ENCODE measurements around the gene IFITM1. TPM values are rescaled to one million over a fixed set of nuclear protein-coding genes. Genes with fewer than 3 reads are reported as not detected.
"Not testable (repeated sequence)": the region's sequence is repeated elsewhere in the genome, so short reads cannot be mapped to it uniquely, and the experiment has no call there.

The IFITM1 gene
- total and polyA plus RNA-seq, 4 donors, result 12.6 to 113 (median 66.7) TPM

DNA sequence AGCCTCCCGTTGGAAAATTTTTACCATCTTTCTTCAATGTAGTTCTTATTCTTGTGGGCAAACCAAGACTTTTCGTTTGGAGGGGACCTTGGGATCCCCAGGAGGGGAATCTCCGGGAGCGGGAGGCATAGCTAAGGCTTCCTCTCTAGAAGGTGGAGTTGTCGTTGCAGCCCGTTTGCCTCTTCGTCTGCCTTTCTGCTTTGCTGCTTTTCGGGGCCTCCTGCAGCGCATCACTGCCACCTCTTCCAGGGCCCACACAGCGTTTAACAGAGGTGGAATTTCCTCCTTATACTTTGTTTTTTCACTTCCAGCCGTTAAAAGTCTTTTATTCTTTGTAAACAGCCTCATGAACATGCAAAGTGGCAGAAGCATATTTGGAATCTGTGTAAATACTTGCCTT lies 10.3 kb downstream of the IFITM1 start:
- Histone ChIP-seq H3K27me3 (ENCODE audit: control insufficient read depth in 4 of 4, insufficient read depth in 4 of 4, low read length in 3 of 4) (no peaks in the 10 kb centered on the region), H3K36me3 (ENCODE audit: control insufficient read depth in 4 of 4, insufficient read depth in 3 of 4, low read depth in 1 of 4, low read length in 3 of 4) (no peaks in the 10 kb centered on the region), H3K9me3 (ENCODE audit: control insufficient read depth in 4 of 4, low read length in 3 of 4) (no peaks in the 10 kb centered on the region), H3K27ac (ENCODE audit: low read depth in 1 of 2, low read length in 2 of 2) (peak overlapping the region; percentile 4 to 42), H3K9ac (ENCODE audit: low read depth in 1 of 2, low read length in 2 of 2) (no peak overlapping the region), H3K4me3 (ENCODE audit: low read depth in 1 of 3, low read length in 3 of 3) (no peak overlapping the region), H3K4me1 (ENCODE audit: control insufficient read depth in 4 of 4, insufficient read depth in 4 of 4, low read length in 3 of 4) (peaks cover 0 to 17% (median 10%) of the 10 kb centered on the region in 4 donors)
- DNase-seq (ENCODE audit: low spot score), result no peak
- 82% methylated on average over 11 of the region's 11 CpGs for WGBS
- TF ChIP-seq, protein P1, sequence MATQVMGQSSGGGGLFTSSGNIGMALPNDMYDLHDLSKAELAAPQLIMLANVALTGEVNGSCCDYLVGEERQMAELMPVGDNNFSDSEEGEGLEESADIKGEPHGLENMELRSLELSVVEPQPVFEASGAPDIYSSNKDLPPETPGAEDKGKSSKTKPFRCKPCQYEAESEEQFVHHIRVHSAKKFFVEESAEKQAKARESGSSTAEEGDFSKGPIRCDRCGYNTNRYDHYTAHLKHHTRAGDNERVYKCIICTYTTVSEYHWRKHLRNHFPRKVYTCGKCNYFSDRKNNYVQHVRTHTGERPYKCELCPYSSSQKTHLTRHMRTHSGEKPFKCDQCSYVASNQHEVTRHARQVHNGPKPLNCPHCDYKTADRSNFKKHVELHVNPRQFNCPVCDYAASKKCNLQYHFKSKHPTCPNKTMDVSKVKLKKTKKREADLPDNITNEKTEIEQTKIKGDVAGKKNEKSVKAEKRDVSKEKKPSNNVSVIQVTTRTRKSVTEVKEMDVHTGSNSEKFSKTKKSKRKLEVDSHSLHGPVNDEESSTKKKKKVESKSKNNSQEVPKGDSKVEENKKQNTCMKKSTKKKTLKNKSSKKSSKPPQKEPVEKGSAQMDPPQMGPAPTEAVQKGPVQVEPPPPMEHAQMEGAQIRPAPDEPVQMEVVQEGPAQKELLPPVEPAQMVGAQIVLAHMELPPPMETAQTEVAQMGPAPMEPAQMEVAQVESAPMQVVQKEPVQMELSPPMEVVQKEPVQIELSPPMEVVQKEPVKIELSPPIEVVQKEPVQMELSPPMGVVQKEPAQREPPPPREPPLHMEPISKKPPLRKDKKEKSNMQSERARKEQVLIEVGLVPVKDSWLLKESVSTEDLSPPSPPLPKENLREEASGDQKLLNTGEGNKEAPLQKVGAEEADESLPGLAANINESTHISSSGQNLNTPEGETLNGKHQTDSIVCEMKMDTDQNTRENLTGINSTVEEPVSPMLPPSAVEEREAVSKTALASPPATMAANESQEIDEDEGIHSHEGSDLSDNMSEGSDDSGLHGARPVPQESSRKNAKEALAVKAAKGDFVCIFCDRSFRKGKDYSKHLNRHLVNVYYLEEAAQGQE (IDR thresholded peaks at IDR 0.05), result no peak

DNA sequence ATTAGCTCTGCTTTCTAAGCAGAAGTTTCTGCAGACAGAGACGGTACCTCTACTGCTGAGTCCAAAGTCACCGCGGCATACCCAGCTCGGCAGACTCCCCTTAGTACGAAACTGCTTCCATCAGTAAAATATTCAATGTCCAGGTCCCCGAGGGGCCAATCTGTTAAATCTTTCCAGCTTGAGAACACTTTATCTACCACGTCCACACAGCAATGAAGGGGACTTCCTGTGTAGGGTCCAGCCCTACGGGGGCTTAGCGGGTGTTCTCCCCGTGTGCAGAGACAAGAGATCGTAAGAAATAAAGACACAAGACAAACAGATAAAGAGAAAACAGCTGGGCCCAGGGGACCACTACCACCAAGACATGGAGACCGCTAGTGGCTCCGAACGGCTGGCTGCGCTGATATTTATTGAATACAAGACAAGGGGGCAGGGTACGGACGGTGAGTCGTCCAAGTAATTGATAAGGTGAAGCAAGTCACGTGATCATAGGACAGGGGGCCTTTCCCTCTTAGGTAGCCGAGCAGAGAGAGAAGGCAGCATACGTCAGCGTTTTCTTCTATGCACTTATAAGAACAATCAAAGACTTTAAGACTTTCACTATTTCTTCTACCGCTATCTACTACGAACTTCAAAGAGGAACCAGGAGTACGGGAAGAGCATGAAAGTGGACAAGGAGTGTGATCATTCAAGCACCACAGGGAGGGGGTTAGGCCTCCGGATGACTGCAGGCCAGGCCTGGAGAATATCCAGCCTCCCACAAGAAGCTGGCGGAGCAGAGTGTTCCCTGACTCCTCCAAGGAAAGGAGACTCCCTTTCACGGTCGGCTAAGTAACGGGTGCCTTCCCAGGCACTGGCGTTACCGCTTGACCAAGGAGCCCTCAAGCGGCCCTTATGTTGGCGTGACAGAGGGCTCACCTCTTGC lies 11.0 kb downstream of the IFITM1 start:
- H3K4me1 ChIP-seq (ENCODE audit: control insufficient read depth in 4 of 4, insufficient read depth in 4 of 4, low read length in 3 of 4), result peaks cover 0 to 17% (median 10%) of the 10 kb centered on the region in 4 donors
- H3K9ac ChIP-seq (ENCODE audit: low read depth in 1 of 2, low read length in 2 of 2); DNase-seq (ENCODE audit: low spot score); H3K27me3 ChIP-seq (ENCODE audit: control insufficient read depth in 4 of 4, insufficient read depth in 4 of 4, low read length in 3 of 4); H3K9me3 ChIP-seq (ENCODE audit: control insufficient read depth in 4 of 4, low read length in 3 of 4); H3K4me3 ChIP-seq (ENCODE audit: low read depth in 1 of 3, low read length in 3 of 3); H3K36me3 ChIP-seq (ENCODE audit: control insufficient read depth in 4 of 4, insufficient read depth in 3 of 4, low read depth in 1 of 4, low read length in 3 of 4): not testable (repeated sequence)
- H3K27ac ChIP-seq (ENCODE audit: low read depth in 1 of 2, low read length in 2 of 2), result peak overlapping the region; percentile 4 to 42
- 74% methylated on average over 26 of the region's 34 CpGs for WGBS

DNA sequence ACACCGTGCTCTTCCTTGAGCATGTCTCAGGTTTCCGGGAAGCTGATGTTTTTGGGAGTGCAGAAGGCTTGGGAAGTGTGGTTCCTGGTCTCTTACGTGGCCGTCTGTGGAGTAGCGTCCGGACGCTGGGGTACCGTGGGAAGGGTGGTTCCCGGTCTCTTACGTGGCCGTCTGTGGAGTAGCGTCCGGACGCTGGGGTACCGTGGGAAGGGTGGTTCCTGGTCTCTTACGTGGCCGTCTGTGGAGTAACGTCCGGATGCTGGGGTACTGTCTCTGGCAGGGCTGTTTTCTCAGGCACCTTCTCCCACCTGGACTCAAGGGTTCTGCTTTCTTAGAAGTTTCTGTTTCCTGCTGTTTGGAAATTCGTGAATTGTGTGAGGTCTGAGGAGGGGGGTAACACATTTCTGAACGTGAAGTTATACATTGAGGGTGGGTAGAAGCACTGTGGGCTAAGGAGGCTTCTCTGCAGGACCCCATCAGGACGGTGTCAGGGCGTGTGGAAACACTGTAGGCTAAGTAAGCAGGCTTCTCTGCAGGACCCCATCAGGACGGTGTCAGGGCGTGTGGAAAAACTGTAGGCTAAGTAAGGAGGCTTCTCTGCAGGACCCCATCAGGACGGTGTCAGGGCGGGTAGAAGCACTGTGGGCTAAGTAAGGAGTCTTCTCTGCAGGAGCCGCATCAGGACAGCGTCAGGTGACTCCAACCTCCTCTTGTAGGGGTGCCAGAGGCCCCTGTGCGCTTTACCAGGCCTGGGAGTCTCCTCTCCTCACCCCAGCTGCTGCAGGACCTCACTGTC lies 12.2 kb downstream of the IFITM1 start:
- no peak overlapping the region for H3K4me3 ChIP-seq (ENCODE audit: low read depth in 1 of 3, low read length in 3 of 3)
- TF ChIP-seq FOXA2 (IDR thresholded peaks at IDR 0.05), result no peak
- no peak for TF ChIP-seq TAF1 (conservative IDR thresholded peaks at IDR 0.05)
- H3K9ac ChIP-seq (ENCODE audit: low read depth in 1 of 2, low read length in 2 of 2), result peak overlapping the region; percentile 11 to 57

DNA sequence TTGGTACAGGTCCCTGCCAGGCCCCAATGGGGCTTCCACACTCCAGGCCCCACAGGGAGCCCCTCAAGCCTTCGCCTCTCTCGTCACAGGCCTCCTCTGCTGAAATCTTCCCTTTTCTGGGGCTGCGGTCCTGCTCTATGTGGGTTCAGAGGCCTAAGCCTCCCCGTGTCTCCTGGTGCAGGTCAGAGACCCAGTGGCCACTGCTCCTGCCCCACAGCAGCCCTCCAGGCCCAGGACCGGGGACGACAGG lies 12.7 kb downstream of the IFITM1 start:
- Histone ChIP-seq H3K27ac (ENCODE audit: low read depth in 1 of 2, low read length in 2 of 2) (peak overlapping the region; percentile 76 to 92), H3K4me3 (ENCODE audit: low read depth in 1 of 3, low read length in 3 of 3) (no peak overlapping the region), H3K27me3 (ENCODE audit: control insufficient read depth in 4 of 4, insufficient read depth in 4 of 4, low read length in 3 of 4) (no peaks in the 10 kb centered on the region), H3K9ac (ENCODE audit: low read depth in 1 of 2, low read length in 2 of 2) (peak overlapping the region; percentile 4 to 57), H3K9me3 (ENCODE audit: control insufficient read depth in 4 of 4, low read length in 3 of 4) (no peaks in the 10 kb centered on the region), H3K36me3 (ENCODE audit: control insufficient read depth in 4 of 4, insufficient read depth in 3 of 4, low read depth in 1 of 4, low read length in 3 of 4) (no peaks in the 10 kb centered on the region), H3K4me1 (ENCODE audit: control insufficient read depth in 4 of 4, insufficient read depth in 4 of 4, low read length in 3 of 4) (peaks cover 0 to 14% (median 10%) of the 10 kb centered on the region in 4 donors)
- TF ChIP-seq GABPA (IDR thresholded peaks at IDR 0.05 in 1 of 2, conservative IDR thresholded peaks at IDR 0.05 in 1 of 2), result no peak
- no peak for TF ChIP-seq NR2F2 (IDR thresholded peaks at IDR 0.05)
- TF ChIP-seq, protein P2, sequence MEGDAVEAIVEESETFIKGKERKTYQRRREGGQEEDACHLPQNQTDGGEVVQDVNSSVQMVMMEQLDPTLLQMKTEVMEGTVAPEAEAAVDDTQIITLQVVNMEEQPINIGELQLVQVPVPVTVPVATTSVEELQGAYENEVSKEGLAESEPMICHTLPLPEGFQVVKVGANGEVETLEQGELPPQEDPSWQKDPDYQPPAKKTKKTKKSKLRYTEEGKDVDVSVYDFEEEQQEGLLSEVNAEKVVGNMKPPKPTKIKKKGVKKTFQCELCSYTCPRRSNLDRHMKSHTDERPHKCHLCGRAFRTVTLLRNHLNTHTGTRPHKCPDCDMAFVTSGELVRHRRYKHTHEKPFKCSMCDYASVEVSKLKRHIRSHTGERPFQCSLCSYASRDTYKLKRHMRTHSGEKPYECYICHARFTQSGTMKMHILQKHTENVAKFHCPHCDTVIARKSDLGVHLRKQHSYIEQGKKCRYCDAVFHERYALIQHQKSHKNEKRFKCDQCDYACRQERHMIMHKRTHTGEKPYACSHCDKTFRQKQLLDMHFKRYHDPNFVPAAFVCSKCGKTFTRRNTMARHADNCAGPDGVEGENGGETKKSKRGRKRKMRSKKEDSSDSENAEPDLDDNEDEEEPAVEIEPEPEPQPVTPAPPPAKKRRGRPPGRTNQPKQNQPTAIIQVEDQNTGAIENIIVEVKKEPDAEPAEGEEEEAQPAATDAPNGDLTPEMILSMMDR (IDR thresholded peaks at IDR 0.05; ENCODE audit: low read depth, low read length, missing input control), result no peak
- peak; percentile 58 to 85 for TF ChIP-seq RXRA (IDR thresholded peaks at IDR 0.05)
- TF ChIP-seq RAD21 (IDR thresholded peaks at IDR 0.05), result no peak
- TF ChIP-seq, protein P3, sequence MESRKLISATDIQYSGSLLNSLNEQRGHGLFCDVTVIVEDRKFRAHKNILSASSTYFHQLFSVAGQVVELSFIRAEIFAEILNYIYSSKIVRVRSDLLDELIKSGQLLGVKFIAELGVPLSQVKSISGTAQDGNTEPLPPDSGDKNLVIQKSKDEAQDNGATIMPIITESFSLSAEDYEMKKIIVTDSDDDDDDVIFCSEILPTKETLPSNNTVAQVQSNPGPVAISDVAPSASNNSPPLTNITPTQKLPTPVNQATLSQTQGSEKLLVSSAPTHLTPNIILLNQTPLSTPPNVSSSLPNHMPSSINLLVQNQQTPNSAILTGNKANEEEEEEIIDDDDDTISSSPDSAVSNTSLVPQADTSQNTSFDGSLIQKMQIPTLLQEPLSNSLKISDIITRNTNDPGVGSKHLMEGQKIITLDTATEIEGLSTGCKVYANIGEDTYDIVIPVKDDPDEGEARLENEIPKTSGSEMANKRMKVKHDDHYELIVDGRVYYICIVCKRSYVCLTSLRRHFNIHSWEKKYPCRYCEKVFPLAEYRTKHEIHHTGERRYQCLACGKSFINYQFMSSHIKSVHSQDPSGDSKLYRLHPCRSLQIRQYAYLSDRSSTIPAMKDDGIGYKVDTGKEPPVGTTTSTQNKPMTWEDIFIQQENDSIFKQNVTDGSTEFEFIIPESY (IDR thresholded peaks at IDR 0.05), result no peak
- no peak for TF ChIP-seq SP1 (IDR thresholded peaks at IDR 0.05)
- TF ChIP-seq, protein P4, sequence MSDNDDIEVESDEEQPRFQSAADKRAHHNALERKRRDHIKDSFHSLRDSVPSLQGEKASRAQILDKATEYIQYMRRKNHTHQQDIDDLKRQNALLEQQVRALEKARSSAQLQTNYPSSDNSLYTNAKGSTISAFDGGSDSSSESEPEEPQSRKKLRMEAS (IDR thresholded peaks at IDR 0.05), result no peak
- no peak for TF ChIP-seq TAF1 (conservative IDR thresholded peaks at IDR 0.05)
- no peak for DNase-seq (ENCODE audit: low spot score)
- WGBS, result 60% methylated on average over 6 of the region's 6 CpGs

More for the DNA sequence above, 12.2 kb downstream of the IFITM1 start:
- Histone ChIP-seq H3K36me3 (ENCODE audit: control insufficient read depth in 4 of 4, insufficient read depth in 3 of 4, low read depth in 1 of 4, low read length in 3 of 4) (no peaks in the 10 kb centered on the region), H3K27ac (ENCODE audit: low read depth in 1 of 2, low read length in 2 of 2) (peak overlapping the region; percentile 76 to 92), H3K27me3 (ENCODE audit: control insufficient read depth in 4 of 4, insufficient read depth in 4 of 4, low read length in 3 of 4) (no peaks in the 10 kb centered on the region), H3K9me3 (ENCODE audit: control insufficient read depth in 4 of 4, low read length in 3 of 4) (no peaks in the 10 kb centered on the region), H3K4me1 (ENCODE audit: control insufficient read depth in 4 of 4, insufficient read depth in 4 of 4, low read length in 3 of 4) (peaks cover 0 to 15% (median 10%) of the 10 kb centered on the region in 4 donors)
- 88% methylated on average over 30 of the region's 30 CpGs for WGBS
- DNase-seq (ENCODE audit: low spot score), result no peak
